Panc1 (cell line): ENCODE data around the gene IL16. TPM values are rescaled to one million over a fixed set of nuclear protein-coding genes. Genes with fewer than 3 reads are reported as not detected.

Source experiments
- ATAC-seq: fragments of 200-7000 bp; cut with Tn5 transposase; 2 replicates; pipeline ENCODE4 v1.9.1; 2020; ENCODE audit warnings: mild to moderate bottlenecking, moderate library complexity
- BruUV-seq: library from RNA; stranded (reverse); fragments of 400-500 nt; replicated peaks from 2 replicates; lab custom pipeline; 2021; lab: Mats Ljungman, UMichigan
- CTCF ChIA-PET: fragments of 300-600 bp; sonication (Branson Sonifier 250); formaldehyde crosslinking; loops from one replicate; lab custom pipeline; 2022; ENCODE audit warnings: antibody characterized with exemption; lab: Charles Lee
- POLR2A ChIA-PET: fragments of 300-600 bp; sonication (Branson Sonifier 250); formaldehyde crosslinking; loops from one replicate; lab custom pipeline; 2022; ENCODE audit warnings: antibody characterized with exemption; lab: Charles Lee
- DNase-seq: peaks from one replicate; pipeline ENCODE4 v3.0.0-alpha.2; 2010; ENCODE audit warnings: low read depth, low spot score
- H3K27ac ChIP-seq: 2 replicates; pipeline ENCODE4 v1.5.1; 2011; ENCODE audit warnings: mild to moderate bottlenecking, low read length, inconsistent platforms
- H3K27me3 ChIP-seq: fragments of 200-500 bp; sonication (Bioruptor generic); 2 replicates; pipeline ENCODE4 v1.6.0; 2014; ENCODE audit warnings: low read length, inconsistent platforms; ENCODE audit not compliant: control insufficient read depth, insufficient read depth
- H3K36me3 ChIP-seq: fragments of 200-500 bp; sonication (Bioruptor generic); 2 replicates; pipeline ENCODE4 v1.5.1; 2014; ENCODE audit warnings: inconsistent platforms, mild to moderate bottlenecking, low read length, moderate library complexity; ENCODE audit not compliant: control insufficient read depth, insufficient read depth
- H3K4me1 ChIP-seq: 2 replicates; pipeline ENCODE4 v1.5.1; 2011; ENCODE audit warnings: inconsistent platforms, mild to moderate bottlenecking, low read length, moderate library complexity; ENCODE audit not compliant: control insufficient read depth, insufficient read depth
- H3K4me3 ChIP-seq, 2 experiments: 2 replicates each; pipeline ENCODE4 v1.5.1; 2011 to 2012; ENCODE audit warnings: low read depth in 2 of 2, low read length in 2 of 2, mild to moderate bottlenecking in 2 of 2, inconsistent platforms in 1 of 2, moderate library complexity in 1 of 2
- H3K9me3 ChIP-seq: fragments of 200-500 bp; sonication (Bioruptor generic); 2 replicates; pipeline ENCODE4 v1.5.1; 2014; ENCODE audit warnings: low read depth, mild to moderate bottlenecking, inconsistent platforms, low read length, moderate library complexity; ENCODE audit not compliant: control insufficient read depth, insufficient read depth
- POLR2AphosphoS5 ChIP-seq: IDR thresholded peaks from 2 replicates; pipeline ENCODE4 v1.6.1; 2012; ENCODE audit warnings: mild to moderate bottlenecking, low read depth, low read length, moderate library complexity
- SIN3A ChIP-seq: IDR thresholded peaks from 2 replicates; pipeline ENCODE4 v1.6.1; 2012; ENCODE audit warnings: low read depth, mild to moderate bottlenecking, low read length, moderate library complexity, borderline replicate concordance; ENCODE audit not compliant: insufficient read depth
- TCF7L2 ChIP-seq: IDR thresholded peaks from 2 replicates; pipeline ENCODE4 v1.6.1; 2011; ENCODE audit warnings: mild to moderate bottlenecking, low read depth, low read length, inconsistent platforms
- in situ Hi-C: cut with HindIII; loops from 2 replicates; pipeline ENCODE4 v1.10.0; 2016; ENCODE audit warnings: low sequenced_read_pairs, low pct_unique_long_range_greater_than_20kb
- intact Hi-C: fragments of 100-400 bp; cut with micrococcal nuclease; formaldehyde crosslinking; loops from one replicate; pipeline ENCODE4 v1.10.0; 2022; ENCODE audit not compliant: unreplicated experiment
- total RNA-seq: library from RNA; stranded (reverse); gene quantifications from one replicate; pipeline ENCODE4 v1.2.1, GENCODE V29; 2021; ENCODE audit not compliant: unreplicated experiment
- TF ChIP-seq, protein P1 (sequence below): fragments of 450-650 bp; IDR thresholded peaks from 2 replicates; pipeline ENCODE4 v1.5.1; 2017; ENCODE audit warnings: mild to moderate bottlenecking
- TF ChIP-seq, protein P2 (sequence below), 2 experiments: IDR thresholded peaks; 2 replicates each; pipeline ENCODE4 v1.6.1; 2011 to 2012; ENCODE audit warnings: low read depth in 2 of 2, control low read depth in 1 of 2, low read length in 1 of 2, mild to moderate bottlenecking in 1 of 2, moderate library complexity in 1 of 2; ENCODE audit not compliant: insufficient read depth in 1 of 2

Gene IL16
- total RNA-seq, 1 experiment from 2014 or later = 1.0 TPM

DNA sequence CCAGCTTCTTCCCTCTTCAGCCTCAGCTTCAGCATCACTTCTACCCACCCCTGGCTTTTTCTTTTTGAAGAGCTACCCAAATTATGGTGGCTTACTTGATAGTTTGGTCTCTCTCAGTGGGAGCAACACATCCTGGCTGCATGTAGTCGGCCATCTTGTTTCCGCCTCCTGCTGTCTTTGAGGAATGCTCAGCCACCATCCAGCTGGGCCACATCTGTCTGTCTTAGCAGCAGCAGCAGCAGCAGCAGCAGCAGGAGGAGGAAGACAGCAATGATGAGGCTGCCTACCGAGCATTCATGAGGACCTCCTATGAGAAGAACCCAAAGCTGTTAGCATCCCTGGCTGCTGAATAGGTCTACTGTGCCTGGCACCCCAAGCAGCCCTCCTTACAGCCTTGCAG is 19.7 kb downstream of the IL16 start:
- POLR2A ChIA-PET = no interaction called here
- H3K27ac ChIP-seq = no peak overlapping the region

DNA sequence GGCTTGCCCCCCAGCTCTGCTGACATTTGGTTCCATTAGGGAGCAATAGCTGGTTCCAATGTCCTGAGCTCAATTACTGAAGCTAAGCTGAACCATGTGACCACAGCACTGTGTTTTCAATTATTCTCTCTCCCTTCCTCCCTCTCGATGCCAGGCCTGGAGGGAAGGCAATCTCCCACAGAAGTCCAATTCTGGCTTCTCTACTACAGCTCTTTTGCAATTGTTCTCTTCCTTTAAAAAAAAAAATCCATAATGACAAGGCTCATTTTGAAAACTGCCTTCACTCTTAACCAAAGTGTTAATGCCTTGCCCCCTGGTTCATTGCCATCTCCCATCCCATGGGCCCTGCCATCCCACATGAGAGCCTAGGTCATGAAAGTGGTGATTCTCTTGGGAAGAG is 24.8 kb downstream of the IL16 start:
- no TSS peak for BruUV-seq
- Histone ChIP-seq H3K4me1 (no peaks in the 10 kb centered on the region), H3K4me3 (no peak overlapping the region), H3K36me3 (no peaks in the 10 kb centered on the region), H3K27me3 (peaks cover 3% of the 10 kb centered on the region), H3K27ac (no peak overlapping the region), H3K9me3 (no peaks in the 10 kb centered on the region)
- ATAC-seq = no peak
- in situ Hi-C loops (no loop called here), intact Hi-C loops (no loop called here)
- TF ChIP-seq, protein P1, sequence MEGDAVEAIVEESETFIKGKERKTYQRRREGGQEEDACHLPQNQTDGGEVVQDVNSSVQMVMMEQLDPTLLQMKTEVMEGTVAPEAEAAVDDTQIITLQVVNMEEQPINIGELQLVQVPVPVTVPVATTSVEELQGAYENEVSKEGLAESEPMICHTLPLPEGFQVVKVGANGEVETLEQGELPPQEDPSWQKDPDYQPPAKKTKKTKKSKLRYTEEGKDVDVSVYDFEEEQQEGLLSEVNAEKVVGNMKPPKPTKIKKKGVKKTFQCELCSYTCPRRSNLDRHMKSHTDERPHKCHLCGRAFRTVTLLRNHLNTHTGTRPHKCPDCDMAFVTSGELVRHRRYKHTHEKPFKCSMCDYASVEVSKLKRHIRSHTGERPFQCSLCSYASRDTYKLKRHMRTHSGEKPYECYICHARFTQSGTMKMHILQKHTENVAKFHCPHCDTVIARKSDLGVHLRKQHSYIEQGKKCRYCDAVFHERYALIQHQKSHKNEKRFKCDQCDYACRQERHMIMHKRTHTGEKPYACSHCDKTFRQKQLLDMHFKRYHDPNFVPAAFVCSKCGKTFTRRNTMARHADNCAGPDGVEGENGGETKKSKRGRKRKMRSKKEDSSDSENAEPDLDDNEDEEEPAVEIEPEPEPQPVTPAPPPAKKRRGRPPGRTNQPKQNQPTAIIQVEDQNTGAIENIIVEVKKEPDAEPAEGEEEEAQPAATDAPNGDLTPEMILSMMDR = no peak
- TF ChIP-seq SIN3A (no peak), POLR2AphosphoS5 (no peak), TCF7L2 (no peak)
- TF ChIP-seq, protein P2, sequence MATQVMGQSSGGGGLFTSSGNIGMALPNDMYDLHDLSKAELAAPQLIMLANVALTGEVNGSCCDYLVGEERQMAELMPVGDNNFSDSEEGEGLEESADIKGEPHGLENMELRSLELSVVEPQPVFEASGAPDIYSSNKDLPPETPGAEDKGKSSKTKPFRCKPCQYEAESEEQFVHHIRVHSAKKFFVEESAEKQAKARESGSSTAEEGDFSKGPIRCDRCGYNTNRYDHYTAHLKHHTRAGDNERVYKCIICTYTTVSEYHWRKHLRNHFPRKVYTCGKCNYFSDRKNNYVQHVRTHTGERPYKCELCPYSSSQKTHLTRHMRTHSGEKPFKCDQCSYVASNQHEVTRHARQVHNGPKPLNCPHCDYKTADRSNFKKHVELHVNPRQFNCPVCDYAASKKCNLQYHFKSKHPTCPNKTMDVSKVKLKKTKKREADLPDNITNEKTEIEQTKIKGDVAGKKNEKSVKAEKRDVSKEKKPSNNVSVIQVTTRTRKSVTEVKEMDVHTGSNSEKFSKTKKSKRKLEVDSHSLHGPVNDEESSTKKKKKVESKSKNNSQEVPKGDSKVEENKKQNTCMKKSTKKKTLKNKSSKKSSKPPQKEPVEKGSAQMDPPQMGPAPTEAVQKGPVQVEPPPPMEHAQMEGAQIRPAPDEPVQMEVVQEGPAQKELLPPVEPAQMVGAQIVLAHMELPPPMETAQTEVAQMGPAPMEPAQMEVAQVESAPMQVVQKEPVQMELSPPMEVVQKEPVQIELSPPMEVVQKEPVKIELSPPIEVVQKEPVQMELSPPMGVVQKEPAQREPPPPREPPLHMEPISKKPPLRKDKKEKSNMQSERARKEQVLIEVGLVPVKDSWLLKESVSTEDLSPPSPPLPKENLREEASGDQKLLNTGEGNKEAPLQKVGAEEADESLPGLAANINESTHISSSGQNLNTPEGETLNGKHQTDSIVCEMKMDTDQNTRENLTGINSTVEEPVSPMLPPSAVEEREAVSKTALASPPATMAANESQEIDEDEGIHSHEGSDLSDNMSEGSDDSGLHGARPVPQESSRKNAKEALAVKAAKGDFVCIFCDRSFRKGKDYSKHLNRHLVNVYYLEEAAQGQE (IDR thresholded peaks at IDR 0.05; ENCODE audit: insufficient read depth in 1 of 2, low read depth in 2 of 2, low read length in 1 of 2) = no peak
- ChIA-PET POLR2A (no interaction called here), CTCF (no interaction called here)
- no peak for DNase-seq

More for the DNA sequence above, 19.7 kb downstream of the IL16 start:
- TF ChIP-seq, protein P2 (IDR thresholded peaks at IDR 0.05; ENCODE audit: insufficient read depth in 1 of 2, low read depth in 2 of 2, low read length in 1 of 2) = no peak
- Histone ChIP-seq H3K27me3 (peaks cover 3% of the 10 kb centered on the region), H3K4me3 (no peak overlapping the region), H3K9me3 (no peaks in the 10 kb centered on the region), H3K4me1 (no peaks in the 10 kb centered on the region), H3K36me3 (no peaks in the 10 kb centered on the region)
- BruUV-seq = no TSS peak
- DNase-seq = no peak
- in situ Hi-C loops (no loop called here), intact Hi-C loops (no loop called here)
- ATAC-seq = no peak
- CTCF ChIA-PET = interaction anchor here (0.6 kb wide), 1 partner anchor 110 kb away, joined by 5 read pairs; no protein-coding TSS in a partner anchor
